ENCODE measurements around the gene MLEC.
"Not testable (repeated sequence)": the region's sequence is repeated elsewhere in the genome, so short reads cannot be mapped to it uniquely, and the experiment has no call there.

The MLEC gene

DNA sequence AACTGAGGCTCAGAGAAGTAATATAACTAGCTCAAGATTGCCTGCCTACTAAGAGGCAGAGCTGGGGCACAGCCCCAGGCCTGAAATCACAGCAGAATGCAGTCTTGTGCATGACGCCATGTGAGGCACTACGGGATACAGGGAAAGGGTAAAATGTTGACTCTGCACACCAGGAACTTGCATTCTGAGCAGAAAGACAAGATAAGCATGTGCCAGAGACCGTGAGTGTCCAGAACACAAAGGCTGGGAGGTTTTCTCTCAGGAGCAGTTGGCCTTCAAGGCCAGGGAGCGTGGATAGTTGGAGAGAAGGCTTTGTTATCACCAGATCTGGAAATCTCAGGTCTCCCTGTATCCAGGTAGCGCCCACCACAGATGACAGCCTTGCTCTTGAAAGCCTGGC is 23.2 kb upstream of the MLEC start:
- DNase-seq: no peak

GRCh38 chr12:120666571-120667390 is 20.2 kb upstream of the MLEC start:
- DNase-seq: no peak

GRCh38 chr12:120668091-120668867 is 18.7 kb upstream of the MLEC start:
- DNase-seq: no peak

- DNase-seq: no peak
These were observed 17.8 kb upstream of the MLEC start for GRCh38 chr12:120668868-120669840.

DNA sequence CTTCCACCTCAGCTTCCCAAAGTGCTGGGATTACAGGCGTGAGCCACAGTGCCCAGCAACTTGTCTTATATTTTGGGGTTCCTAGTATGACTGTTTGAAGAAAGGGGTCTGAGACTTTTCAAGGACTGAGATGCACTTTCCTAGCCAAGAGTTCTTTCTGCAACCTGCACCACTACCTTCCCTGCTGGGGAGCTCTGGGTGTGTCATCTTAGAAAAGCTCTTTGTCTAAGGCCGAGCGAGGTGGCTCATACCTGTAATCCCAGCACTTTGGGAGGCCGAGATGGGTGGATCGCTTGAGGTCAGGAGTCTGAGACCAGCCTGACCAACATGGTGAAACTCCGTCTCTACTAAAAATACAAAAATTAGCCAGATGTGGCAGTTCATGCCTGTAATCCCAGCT is 16.7 kb upstream of the MLEC start:
- not testable (repeated sequence) for DNase-seq

DNA sequence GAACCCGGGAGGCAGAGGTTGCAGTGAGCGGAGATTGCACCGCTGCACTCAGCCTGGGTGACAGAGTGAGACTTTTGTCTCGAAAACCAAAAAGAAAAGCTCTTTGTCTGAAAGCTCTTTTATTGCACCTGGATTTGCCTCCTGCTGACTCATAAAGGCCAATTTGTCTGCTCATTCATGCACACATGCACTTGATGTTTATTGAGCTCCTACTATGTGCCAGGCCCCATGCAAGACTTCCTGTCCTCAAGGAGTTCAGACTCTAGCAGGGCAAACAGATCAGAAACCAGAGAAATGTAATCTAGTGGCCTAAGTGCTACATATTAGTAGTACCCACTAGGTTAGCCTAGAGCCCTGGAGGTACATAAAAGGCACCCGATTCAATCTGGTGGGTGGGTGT is 16.3 kb upstream of the MLEC start:
- no peak for DNase-seq

- no peak for DNase-seq
These were observed 12.8 kb upstream of the MLEC start for GRCh38 chr12:120674097-120674636.

GRCh38 chr12:120677765-120678473 is 9.0 kb upstream of the MLEC start:
- DNase-seq: no peak

GRCh38 chr12:120678572-120678971 is 8.4 kb upstream of the MLEC start:
- DNase-seq: no peak

- DNase-seq: no peak
These were observed 6.7 kb upstream of the MLEC start for GRCh38 chr12:120680165-120680738.

GRCh38 chr12:120684523-120684932 is 2.4 kb upstream of the MLEC start:
- no peak for DNase-seq

DNA sequence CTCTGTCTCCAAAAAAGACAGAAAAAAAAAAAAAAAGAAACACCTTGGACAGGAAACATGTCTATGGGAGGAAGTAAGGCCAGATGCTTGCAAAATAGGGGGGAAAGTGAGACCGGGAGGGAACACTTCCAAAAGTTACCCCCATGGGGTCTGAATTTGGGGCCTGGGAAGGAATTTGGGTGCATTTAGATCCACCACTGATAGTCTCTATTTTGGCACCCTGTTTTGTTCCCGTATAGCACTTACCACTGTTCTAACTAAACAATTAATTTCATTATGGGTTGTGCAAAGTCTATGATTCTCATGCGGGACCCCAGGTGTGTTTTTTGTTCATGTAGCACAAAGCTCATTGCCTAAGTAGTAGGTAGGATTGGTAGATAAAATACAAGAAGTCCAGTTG is 1.4 kb upstream of the MLEC start:
- no peak for DNase-seq

DNA sequence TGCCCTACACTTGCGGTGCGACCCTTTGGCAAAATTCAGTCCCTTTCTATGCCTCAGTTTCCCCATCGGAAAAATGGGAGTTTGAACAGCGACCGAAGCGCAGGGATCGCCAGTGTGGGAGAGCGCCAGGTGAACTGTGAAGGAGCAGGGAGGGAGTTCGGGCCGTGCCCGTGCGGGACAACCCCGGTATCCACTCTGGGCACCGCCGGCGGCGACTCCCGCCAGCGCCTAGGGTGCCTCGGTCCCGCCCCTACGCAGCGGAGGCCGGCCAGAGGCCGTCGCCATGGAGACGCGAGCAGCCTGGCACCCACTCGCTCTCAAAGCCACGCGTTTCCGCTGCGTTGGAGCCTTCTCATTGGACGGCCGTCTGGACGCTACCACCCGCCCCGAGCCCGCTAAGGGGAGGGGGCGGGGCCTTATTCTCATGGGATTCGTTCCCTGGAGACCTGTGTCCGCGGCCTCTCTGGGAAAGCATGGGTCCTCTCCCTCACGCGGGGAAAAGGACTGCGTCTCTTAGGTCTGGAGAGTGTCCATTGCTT is 729 bp upstream of the MLEC start:
- peak; percentile 86 for DNase-seq

- DNase-seq: no peak
These were observed 785 bp downstream of the MLEC start for GRCh38 chr12:120687578-120688289.

DNA sequence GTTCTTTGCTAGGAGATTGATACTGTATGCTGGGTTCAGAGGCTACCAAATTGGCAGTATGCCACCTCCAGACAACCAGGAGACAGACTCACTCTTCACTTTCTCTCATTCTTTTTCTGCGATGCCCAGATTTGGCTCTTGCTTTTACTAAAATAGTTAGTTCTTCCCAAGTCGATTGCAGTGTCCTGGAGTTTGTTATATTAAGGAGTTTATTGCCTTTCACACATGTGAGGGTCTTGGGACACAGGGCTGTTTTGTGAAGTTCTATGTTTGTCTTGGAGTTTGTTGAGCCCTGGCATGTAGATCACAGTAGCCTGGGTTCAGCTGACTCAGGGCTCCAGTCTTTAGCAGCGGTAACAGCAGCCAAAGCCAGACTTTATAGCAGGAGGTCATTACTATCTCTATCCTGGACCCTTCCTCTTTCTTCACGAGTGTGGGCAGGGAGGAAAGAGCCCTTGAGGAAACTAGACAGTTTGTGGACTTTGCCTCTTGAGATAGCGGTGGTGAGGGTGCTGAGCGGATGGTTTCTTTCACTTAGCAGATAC is 1.6 kb downstream of the MLEC start:
- no peak for DNase-seq

GRCh38 chr12:120689397-120690082 is 2.6 kb downstream of the MLEC start:
- DNase-seq: no peak

DNA sequence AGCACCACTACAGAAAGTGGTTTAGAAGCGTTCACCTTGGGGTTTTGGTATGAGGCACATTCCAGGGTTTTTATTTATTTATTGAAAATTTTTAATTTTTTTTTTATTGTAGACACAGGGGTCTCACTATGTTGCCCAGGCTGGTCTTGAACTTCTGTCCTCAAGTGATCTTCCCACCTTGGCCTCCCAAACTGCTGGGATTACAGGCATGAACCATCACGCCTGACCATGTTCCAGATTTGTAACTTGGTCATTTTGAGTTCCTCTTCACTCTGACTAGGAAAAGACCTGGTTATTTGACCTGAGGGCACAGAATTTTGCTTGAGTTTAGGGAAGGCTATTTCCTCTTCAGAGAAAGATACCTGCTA is 3.1 kb downstream of the MLEC start:
- DNase-seq: no peak

- DNase-seq: no peak
These were observed 4.0 kb downstream of the MLEC start for GRCh38 chr12:120690978-120691377.

DNA sequence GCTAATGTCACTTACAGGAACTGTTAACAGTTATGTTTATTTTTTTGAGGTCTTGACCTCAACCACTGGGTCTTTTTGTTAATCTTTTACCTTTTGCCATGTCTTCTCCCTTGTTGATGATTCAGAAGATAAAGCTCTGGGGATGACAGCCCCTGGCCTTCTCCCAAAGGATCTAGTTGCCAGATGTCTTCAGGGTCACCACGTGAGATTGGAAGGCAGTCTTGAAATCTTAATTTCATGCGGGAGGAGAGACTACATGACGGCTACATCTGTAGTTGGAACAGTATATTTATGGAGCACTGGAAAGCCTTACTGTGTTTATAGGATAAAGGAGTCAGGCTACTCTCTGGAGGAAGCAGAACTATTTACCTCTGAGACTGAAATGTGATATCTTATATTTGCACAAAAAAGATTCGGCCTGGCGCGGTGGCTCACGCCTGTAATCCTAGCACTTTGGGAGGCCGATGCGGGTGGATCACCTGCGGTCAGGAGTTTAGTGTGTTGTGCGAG is 5.6 kb downstream of the MLEC start:
- DNase-seq: no peak

- DNase-seq: no peak
These were observed 6.9 kb downstream of the MLEC start for GRCh38 chr12:120693848-120694247.
